HEK293T (cell line): ENCODE results near the gene ITGA11.

ENCODE experiments used
- BHLHE40 ChIP-seq: fragments of 450-650 bp; IDR thresholded peaks from 2 replicates; pipeline ENCODE4 v1.6.1; 2016; ENCODE audit warnings: mild to moderate bottlenecking, moderate library complexity, borderline replicate concordance
- ELF4 ChIP-seq: fragments of 450-650 bp; IDR thresholded peaks from 2 replicates; pipeline ENCODE4 v1.6.1; 2017; ENCODE audit warnings: antibody characterized with exemption
- FOXM1 ChIP-seq: fragments of 450-650 bp; IDR thresholded peaks from 2 replicates; pipeline ENCODE4 v1.6.1; 2017; ENCODE audit warnings: mild to moderate bottlenecking, borderline replicate concordance
- HDGF ChIP-seq: fragments of 450-650 bp; IDR thresholded peaks from 2 replicates; pipeline ENCODE4 v1.6.1; 2017; ENCODE audit warnings: antibody characterized with exemption, borderline replicate concordance
- LEF1 ChIP-seq: fragments of 450-650 bp; IDR thresholded peaks from 2 replicates; pipeline ENCODE4 v1.6.1; 2017; ENCODE audit warnings: mild to moderate bottlenecking, borderline replicate concordance
- SUZ12 ChIP-seq: fragments of 450-650 bp; IDR thresholded peaks from 2 replicates; pipeline ENCODE4 v1.6.1; 2016; ENCODE audit warnings: mild to moderate bottlenecking
- TF ChIP-seq, protein P1 (sequence below): fragments of 450-650 bp; IDR thresholded peaks from 2 replicates; pipeline ENCODE4 v1.6.1; 2016

DNA sequence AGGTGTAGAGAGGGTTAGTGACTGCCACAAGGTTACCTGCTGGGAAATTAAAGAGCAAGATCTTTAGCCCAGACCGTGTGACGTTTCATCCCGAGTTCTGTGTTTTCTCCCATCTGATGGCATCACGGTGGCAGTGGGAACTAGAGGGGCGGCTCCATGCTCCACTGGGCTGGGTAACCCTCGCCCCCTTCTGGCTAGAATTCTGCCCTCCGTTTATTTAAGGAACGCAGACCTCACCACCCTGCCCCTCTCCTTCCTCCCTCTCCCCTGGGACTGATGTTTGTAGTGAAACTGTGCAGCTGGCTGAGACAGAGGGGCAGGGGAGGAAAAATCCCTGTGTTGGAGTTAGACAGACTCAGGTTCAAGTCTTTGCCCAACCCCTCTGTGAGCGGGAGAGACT is 65.6 kb downstream of the ITGA11 start:
- TF ChIP-seq FOXM1, result no peak
- TF ChIP-seq LEF1, result no peak
- no peak for TF ChIP-seq ELF4
- no peak for TF ChIP-seq SUZ12
- TF ChIP-seq BHLHE40, result no peak
- TF ChIP-seq HDGF, result no peak
- TF ChIP-seq, protein P1, sequence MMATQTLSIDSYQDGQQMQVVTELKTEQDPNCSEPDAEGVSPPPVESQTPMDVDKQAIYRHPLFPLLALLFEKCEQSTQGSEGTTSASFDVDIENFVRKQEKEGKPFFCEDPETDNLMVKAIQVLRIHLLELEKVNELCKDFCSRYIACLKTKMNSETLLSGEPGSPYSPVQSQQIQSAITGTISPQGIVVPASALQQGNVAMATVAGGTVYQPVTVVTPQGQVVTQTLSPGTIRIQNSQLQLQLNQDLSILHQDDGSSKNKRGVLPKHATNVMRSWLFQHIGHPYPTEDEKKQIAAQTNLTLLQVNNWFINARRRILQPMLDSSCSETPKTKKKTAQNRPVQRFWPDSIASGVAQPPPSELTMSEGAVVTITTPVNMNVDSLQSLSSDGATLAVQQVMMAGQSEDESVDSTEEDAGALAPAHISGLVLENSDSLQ, result no peak
